Activated CD4-positive, CD25-positive, alpha-beta regulatory T cell treated with anti-CD3 and anti-CD28 coated beads, Interleukin-2, amount 50 U/mL, for 16 hours (primary cell): ENCODE measurements around the gene RANBP3.

Source experiments
- DNase-seq: peaks from one replicate; pipeline ENCODE4 v3.0.0-alpha.2; 2020; ENCODE audit warnings: low read depth, low spot score

The RANBP3 gene

DNA sequence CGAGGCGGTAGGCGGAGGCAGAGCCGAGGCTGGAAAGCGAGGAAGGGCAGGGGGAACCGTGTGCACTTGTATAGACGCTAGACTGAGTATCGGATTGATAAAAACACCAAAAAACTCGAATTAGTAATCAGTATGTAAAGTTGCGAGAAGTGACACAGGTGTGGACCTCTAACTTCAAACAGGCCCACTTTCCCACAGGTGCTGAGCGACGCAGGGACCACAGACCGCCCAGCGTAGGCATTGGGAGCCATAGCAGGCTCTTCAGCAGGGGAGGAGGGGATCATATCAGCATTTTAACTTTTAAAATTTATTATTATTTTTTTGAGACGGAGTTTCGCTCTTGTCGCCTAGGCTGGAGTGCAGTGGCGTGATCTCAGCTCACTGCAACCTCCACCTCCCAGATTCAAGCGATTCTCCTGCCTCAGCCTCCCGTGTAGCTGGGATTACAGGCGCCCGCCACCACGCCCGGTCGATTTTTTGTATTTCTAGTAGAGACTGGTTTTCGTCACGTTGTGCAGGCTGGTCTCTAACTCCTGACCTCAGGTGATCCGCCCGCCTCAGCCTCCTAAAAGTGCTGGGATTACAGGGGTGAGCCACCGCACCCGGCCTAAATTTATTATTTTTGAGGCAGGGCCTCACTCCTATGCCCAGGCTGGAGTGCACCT lies 72.7 kb downstream of the RANBP3 start:
- DNase-seq, result no peak

DNA sequence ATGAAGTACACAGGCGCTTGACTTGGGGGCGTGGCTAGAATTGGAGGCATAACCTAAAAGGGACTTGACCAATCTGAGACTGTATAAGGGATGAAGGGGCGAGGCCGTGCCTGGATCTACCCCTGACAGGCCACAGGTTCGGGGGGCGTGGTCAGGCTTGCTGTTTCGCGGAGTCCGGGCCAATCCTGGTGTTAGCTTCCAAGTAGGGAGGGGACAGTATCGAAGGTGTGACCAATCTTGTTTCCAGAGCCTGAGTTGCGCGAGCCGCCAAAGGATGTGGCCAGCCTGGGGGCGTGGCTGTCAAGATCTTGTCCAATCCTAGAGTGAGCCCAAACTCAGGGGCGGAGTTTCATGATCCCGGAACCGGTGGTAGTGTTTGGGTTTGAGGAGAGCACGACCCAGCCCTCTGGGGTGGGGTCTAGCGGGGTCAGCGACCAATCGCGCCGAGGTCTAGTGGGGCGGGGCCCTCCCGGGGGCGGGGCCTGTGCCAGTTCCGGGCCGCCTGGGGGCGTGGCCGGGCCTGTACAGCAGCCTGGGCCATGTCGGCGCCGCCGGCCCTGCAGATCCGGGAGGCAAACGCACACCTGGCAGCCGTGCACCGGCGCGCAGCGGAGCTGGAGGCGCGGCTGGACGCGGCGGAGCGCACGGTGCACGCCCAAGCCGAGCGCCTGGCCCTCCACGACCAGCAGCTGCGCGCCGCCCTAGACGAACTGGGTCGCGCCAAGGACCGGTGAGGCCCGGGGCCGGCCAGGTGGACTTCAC lies 73.4 kb downstream of the RANBP3 start, which contains the start of gene VMAC:
Gene VMAC (plus strand): TSS at position 521 of the 762 bp plus-strand sequence. CDS start 19 bp downstream, at position 540.
- DNase-seq, result peak; percentile 100

DNA sequence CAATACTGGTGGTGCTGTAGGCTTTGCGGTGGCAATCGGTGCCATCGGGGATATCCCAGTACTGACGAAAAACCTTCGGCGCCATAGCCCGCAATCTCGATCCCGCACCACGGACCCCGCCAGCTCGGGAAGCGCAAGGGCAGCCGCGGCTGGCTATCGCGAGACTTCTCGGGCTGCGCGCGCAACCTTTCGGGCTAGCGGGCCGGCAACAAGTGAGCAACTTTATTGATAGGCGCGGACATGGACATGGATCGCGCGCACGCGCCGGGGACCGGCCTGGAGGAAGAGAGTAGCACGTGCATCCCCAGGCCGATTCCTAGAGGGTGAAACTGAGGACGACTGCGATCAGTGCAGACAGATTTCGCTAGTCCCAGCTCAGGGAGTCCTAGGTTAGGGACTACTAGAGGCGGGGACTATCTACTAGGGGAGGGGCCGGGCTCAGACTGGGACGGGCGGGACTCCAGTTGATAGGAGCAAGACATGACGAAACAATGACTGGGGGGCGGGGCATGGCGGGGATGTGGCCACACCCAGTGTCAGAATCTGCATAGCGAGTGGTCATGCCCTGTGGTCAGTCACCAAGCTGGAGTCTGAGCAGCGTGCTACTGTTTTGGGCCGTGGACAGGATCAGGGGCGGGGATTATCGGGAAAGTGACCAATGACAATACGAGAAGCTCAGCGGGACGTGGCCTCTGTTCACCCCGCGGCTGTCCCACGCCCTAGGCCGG lies 74.2 kb downstream of the RANBP3 start, which contains the start of gene NDUFA11:
Gene NDUFA11 (minus strand): TSS at position 167 of the 728 bp plus-strand sequence. CDS start 82 bp downstream, at position 85.
- DNase-seq, result peak; percentile 91

DNA sequence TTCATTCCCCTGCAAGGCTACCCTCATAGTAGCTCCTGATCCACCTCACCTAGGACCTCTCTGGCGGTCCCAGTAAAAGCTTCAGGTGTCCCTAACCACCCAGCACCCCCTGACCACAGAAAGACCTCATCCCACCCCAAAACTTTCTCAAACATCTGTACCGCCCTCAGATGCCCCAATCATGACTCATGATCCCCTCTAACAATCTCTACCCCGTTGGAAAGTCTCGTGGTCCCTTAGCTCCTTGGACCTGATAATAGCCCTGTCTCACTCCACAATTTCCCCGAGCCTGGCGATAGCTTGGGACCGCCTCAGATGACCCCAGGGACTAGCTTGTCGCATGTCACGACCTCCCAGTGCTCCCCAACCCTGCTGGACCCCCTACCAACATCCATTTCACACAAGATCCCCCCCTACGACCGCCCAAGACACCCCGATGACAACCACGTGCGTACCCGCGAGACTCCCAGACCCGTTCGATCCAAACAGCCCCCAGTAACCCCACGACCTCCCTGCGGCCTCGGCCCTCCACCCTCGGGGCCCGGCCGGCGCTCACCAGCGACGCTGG lies 74.8 kb downstream of the RANBP3 start:
- no peak for DNase-seq

DNA sequence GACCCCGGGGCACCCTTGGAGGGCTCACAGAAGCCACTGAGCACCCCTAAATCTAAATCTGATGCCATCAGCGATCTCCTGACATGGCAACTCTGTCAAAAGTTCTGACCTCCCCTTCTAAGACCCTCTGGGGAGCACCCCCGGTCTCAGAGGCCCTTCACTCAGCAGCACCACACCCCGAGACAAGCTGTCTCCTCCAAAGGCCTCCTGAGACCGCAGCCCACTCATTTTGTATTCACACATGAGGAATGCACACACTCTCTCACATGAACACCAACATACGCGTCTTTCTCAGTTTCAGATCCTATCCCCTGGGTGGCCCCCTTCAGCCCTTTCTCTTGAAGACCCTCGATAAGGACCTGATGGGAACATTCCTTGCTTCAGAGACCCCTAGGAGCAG lies 77.0 kb downstream of the RANBP3 start:
- DNase-seq, result no peak

DNA sequence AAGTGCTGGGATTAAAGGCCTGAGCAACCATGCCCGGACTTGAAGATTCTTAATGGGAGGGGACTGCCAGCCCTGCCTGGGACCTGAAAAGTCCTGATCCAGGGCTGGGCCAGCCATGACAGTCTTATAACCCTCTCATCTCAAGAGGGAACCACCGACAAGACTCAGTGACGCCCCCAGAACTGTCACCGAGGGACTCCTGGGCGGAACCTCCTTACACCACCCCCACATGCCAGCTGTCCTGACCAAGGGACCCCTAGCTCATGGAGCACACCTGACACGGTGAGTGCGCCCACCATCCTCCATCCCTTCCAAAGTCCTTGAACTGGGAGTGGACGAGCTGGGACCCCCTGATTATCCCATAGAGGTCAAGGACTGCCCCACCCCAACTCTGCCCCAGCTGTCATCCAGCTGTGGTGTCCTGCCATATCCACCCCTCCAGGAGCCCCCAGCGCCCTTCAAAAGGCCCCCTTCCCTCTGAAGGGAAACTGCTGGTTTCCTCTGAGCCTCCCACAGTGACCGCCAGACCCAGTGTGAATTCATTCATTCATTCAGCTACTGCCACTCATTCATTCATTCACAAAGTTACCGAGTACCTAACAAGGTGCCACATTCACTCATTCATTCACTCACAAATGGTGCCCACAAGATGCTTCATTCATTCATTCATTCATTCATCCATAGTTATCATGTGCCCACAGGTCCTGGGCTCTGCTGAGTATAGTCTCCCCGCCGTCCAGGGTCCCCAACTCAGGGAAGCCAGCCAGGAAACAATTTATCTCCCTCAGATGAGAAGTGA lies 78.0 kb downstream of the RANBP3 start:
- no peak for DNase-seq

DNA sequence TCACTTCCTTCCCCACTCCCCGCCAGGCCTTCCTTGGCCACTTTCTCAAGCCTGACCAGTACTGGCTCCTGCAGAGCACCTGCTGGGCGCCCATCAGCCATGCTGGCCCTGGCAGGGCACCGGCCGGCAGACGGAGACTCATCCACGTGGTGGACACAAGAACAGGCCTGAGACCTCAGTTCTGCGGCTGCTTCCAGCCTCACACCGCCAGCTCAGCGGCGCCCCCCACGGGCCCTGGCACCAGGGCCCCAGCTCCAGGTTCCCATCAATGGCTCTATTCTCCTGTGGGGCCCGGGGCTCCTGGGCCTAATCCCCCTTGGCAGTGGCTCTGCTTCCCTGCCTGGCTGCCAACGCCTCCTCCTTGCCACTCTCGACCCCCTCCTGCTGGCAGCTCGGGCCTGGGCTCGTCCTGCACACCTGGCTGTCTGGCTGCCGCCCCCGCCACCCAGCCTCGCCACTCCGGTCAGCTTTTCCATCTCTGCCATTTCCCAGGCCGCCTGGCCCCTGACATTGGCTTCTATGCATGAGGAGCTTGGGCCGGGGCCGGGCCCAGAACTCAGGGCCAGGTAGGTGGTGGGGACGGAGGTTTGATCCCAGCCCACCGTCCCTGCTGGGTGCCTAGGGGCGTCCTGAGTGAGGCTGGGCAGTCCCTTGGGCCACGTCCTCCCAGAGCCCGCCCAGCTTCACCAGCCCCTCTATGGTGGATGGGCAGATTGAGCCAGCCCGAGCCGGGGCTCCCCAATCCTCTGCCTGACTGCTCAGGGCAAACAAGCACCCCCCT lies 80.6 kb downstream of the RANBP3 start:
- DNase-seq, result no peak

DNA sequence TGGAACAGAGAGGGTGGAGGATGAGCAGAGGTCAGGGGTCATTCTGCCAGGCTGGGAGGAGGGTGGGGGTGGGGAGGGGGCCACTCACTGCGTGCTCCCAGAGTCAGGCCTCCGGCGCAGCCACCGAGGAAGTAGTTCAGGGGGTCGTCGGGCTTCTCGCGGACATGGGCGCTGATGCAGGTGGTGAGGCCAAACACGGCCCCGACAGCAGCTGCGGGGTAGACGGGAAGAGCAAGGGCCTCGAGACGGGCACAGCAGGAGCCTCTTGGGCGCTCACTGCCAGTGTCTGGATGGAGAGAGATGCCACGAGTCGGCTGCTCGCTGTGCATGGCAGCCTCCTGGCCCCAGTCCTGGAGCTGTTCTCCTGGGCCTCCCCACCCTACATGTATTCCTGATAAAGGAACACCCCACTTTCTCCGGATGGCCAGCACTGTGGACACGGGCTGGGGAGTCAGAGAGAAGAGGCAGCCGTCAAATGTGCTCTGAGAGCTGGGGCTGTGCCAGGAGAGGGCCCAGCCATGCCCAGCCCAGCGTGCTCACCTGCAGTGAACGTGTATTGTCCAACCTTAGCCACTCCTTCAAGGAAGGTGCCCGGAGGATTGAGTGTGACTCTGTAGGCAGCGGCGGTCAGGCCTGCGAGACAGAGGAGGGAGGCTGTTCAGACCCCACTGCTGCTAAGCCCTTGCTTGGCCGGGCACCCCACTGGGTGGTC lies 81.4 kb downstream of the RANBP3 start:
- DNase-seq, result no peak

DNA sequence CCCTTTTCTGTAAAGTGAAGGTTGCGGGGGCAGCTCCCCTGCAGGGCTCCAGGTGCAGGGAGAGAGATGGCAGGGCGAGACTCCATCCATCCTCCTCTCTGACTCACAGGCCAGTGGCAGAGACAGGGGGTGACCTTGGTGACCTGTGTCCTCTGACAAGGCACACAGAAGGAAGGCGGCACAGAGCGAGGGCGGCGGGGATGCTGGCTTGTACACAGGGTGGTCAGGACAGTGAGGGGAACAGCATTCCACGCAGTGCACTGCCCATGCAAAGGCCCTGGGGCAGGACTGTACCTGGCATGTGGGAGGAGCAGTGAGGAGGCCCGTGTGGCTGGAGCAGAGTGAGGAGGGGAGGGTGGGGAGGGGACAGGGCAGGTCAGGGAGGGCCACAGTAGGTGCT lies 82.0 kb downstream of the RANBP3 start:
- no peak for DNase-seq

DNA sequence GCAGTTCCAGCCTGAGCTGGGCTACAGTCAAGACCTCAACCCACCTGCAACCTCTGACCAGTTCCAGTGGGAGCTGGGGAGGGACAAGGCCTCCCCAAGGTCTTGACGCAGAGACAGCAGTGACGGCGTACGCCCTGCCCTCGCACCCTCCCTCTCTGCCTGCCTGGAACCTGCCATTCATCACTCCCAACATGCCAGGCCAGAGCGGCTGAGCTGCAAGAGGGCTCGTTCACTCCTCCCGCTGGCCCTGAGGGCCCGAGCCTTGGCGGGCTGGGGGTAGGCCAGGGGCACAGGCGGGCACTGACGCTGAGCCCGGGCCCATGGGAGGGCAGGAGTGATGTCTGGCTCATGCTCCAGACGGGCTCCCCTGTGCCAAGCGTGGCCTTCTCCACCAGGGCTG lies 82.5 kb downstream of the RANBP3 start:
- DNase-seq, result no peak

DNA sequence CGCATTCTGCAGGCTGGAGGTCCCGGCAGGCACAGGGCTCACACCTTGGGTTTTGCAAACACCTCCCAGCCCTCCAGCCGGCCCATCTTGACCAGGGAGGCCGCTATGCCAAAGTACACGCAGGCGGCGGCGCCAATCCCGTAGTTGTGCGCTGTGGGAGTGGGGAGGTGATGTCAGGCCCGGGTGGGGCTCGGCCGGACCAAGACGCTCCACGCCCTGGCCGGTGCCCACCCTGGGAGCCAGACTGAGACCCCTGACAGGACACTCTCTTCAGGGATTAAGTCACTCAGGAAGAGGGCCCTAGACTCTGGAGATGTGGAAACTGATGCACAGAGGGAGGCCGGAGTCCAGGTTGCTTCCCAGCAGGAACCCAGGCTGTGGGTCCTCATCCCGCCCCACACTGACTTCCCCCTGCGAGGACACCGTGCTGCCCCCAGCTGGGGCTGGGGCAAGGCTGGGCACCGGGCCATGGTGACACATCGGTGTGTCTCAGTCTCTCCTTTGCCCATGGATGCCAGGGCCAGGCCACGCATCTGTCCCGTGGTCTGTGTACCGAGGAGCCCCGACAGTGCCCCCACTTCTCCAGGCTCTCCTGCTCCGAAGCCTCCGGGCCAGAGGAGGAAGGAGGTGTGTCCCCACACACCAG lies 83.1 kb downstream of the RANBP3 start:
- DNase-seq, result no peak

DNA sequence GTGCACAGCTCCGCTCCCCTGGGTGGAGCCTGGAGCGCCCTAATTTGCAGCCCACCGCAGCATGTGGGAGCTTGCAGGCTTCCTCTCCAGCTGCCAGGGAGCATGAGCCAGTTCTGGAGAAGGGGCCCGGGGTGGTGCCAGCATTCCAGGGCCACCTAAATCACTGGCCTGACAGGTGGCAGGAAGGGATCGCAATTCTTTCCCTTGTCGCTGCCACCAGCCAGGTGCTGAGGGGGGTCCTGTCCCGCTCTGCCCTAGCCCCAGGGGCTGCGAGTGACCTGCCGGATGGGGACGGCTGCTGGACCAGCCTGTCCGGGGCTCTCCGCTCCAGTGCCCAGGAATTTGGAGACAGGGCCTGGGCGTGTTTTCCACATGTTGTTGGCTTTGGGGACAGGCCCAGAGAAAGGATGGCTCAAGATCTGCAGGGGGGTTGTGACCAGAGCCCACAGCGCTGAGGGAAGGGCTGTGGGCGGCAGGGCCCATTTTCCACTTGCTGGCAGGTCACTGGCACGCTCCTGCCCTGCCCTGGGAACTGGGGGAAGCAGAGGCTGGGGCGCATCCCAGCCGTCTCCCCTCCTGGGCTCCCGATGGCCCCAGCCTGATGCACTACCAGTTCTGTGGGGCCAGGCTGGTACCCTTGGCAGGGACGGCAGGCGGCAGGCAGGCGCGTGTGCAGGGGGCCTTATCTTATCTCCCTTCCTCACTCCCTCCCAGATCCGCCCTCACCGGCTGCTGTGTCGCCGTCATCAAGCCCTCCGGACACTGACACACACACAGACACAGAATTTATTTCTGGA lies 83.8 kb downstream of the RANBP3 start:
- DNase-seq, result no peak

DNA sequence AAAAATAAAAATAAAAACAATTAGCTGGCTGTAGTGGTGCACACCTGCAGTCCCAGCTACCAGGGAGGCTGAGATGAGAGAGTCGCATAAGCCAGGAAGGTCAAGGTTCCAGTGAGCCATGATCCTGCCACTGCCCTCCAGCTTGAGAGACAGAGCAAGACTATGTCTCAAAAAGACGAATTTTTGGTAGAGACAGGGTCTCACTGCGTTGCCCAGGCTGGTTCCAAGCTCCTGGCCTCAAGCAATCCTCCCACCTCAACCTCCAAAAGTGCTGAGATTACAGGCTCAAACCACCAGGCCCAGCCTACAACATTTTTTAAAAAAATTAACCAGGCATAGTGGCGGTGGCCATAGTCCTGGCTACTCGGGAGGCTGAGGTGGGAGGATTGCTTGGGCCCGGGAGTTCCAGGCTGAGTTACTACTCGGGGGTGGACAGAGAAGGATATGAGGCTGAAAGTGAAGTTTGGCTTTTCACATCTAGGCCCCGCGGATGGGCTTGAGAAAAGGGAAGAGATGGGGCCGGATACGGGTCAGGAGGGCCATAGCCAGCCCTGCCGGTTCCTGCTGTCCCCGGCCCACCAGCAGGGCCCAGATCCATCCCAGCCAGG lies 84.5 kb downstream of the RANBP3 start:
- no peak for DNase-seq

DNA sequence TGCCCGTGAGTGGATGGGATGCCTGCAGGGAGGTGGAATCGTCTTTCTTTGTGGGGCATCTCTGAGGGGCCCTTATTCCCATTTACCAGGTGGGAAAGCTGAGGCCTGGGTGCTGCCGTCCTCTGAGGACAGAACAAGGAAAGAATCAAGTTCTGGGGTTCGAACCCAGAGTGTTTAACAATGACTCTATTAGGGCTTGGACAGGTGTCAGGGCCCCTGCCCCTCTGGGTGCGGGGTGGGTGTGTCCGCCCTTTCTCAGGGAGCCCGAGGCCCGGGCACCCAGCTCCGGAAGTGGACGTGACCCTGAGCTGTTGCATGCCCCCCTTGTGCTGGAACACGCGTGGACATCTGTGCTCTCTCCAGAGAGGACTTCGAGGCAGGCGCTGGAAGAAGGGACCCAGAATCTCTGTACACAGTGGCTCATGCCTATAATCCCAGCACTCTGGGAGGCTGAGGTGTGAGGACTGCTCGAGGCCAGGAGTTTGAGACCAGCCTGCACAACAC lies 85.1 kb downstream of the RANBP3 start:
- no peak for DNase-seq

DNA sequence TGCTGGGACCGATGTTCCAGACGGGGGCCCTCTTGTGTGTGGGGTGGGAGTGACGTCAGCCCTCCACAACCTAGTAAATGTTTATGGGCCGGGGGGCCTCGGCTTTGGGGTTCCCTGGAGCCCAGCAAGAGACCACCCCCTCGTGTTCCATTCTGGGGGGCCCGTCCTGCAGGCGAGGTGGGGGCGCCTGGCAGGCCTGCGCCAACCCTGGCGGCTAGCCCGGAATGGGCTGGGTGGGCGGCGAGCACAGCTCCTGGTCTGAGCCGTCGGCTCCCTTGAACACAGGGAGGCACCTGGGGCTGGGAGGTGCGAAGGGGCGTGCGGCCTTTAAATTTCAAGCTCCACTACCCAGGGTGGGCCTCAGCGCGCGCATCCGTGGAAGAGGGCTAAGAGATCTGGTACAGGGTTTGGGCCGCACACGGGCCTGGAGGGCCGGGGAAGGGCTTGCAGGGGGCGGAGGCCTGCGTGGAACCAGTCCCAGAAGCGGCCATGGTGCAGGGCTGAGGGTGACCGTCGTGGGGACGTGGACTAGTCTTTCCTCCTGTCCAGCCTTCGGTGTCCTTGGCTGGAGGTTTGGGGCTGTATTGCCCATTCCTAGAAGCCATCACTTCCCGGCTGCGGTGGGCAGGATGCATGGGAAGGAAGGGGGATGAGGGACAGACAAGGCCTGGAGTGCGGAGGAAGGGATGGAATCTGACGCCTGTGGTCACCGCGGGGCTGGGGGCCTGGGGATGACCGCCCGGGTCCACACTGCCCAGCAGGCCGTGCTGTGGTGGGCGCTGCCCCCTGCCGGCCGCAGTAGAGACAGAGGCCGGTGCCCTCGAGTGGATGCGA lies 85.8 kb downstream of the RANBP3 start:
- no peak for DNase-seq

DNA sequence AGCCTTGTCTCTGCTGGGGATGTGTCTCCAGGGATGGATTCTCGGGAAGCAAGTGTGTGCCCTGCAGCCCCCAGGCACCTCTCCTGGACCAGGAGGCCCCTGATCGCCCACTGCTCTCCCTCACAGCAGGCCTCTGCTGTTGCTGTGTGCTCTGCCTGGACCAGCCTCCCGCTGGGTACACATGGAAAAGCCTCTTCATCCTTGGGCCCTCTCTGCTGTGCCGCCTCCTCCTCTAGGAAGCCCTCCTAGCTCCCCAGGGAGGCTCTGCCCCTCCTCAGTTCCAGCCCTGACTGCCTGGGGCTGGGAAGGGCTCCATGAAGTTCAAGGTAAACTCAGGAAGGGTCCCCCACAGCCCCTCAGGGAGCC lies 86.4 kb downstream of the RANBP3 start:
- DNase-seq, result no peak

DNA sequence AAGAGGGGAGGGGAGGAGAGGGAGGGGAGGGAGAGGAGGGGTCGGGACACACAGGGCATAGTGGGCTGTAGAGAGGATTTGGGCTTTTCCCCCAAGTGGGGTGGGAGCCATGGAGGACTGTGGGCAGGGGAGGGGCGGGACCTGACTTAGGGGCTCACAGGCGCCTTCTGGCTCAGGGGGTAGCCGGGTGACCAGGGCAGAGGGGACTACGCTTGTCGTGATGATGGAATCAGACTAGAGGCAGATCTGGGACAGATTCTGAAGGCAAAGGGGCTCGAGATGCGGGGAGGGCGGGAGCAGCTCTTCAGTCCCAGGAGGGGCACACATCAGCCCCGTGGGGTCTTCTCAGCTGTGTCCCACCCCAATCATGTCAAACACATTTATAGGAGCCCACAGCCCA lies 87.8 kb downstream of the RANBP3 start:
- no peak for DNase-seq
